SK-N-SH (cell line): ENCODE measurements around the gene PPP2R5B. TPM values are rescaled to one million over a fixed set of nuclear protein-coding genes. Genes with fewer than 3 reads are reported as not detected.

Experiments
- CTCF ChIA-PET: fragments of 300-600, 350-600 bp; formaldehyde crosslinking; extraction: SDS; loops from one replicate; lab custom pipeline; 2021; lab: Yijun Ruan, JAX
- POLR2A ChIA-PET: fragments of 350-600 bp; sonication (Branson Sonifier 250); formaldehyde crosslinking; extraction: SDS; loops from one replicate; lab custom pipeline; 2020; ENCODE audit warnings: antibody characterized with exemption, inconsistent platforms; lab: Yijun Ruan, JAX
- DNase-seq: peaks from one replicate; pipeline ENCODE4 v3.0.0; 2012
- H2AFZ ChIP-seq: fragments of 200-600 bp; sonication (generic); 2 replicates; pipeline ENCODE4 v1.8.1; 2016; ENCODE audit warnings: antibody characterized with exemption, mild to moderate bottlenecking, low read depth
- H3F3A ChIP-seq: fragments of 200-600 bp; sonication (generic); replicated peaks from 2 replicates; pipeline ENCODE3; 2016; ENCODE audit warnings: antibody characterized with exemption, mild to moderate bottlenecking; ENCODE audit not compliant: insufficient read depth
- H3K27ac ChIP-seq, 2 experiments: fragments of 200-500 bp in 1 of 2; fragments of 200-600 bp in 1 of 2; sonication (Bioruptor generic) in 1 of 2; sonication (generic), shearing (Covaris generic) in 1 of 2; 2 replicates each; pipeline versions ENCODE4 v1.5.1 to v1.6.1; 2014 to 2016; ENCODE audit warnings: low read depth in 2 of 2, inconsistent platforms in 1 of 2, low read length in 1 of 2, mild to moderate bottlenecking in 1 of 2, mixed read lengths in 1 of 2
- H3K27me3 ChIP-seq: fragments of 200-600 bp; sonication (generic), shearing (Covaris generic); 2 replicates; pipeline ENCODE4 v1.6.1; 2016; ENCODE audit warnings: mixed run types; ENCODE audit not compliant: insufficient read depth
- H3K36me3 ChIP-seq, 2 experiments: fragments of 200-500 bp in 1 of 2; fragments of 200-600 bp in 1 of 2; sonication (Bioruptor generic) in 1 of 2; sonication (generic) in 1 of 2; replicated peaks in 1 of 2; 2 replicates each; pipeline versions ENCODE3 to v1.5.1; 2014 to 2016; ENCODE audit warnings: low read length in 1 of 2, mild to moderate bottlenecking in 1 of 2; ENCODE audit not compliant: insufficient read depth in 2 of 2, control insufficient read depth in 1 of 2
- H3K4me1 ChIP-seq, 2 experiments: fragments of 200-500 bp in 1 of 2; fragments of 200-600 bp in 1 of 2; sonication (Bioruptor generic) in 1 of 2; sonication (generic), shearing (Covaris generic) in 1 of 2; 2 replicates each; pipeline versions ENCODE4 v1.5.1 to v1.6.1; 2014 to 2016; ENCODE audit warnings: low read depth in 1 of 2, low read length in 1 of 2, mixed run types in 1 of 2; ENCODE audit not compliant: insufficient read depth in 2 of 2, control insufficient read depth in 1 of 2
- H3K4me2 ChIP-seq: fragments of 200-600 bp; sonication (generic), shearing (Covaris generic); 2 replicates; pipeline ENCODE4 v1.6.1; 2017; ENCODE audit warnings: mixed run types
- H3K4me3 ChIP-seq, 2 experiments: fragments of 200-500 bp in 1 of 2; fragments of 200-600 bp in 1 of 2; sonication (Bioruptor generic) in 1 of 2; sonication (generic), shearing (Covaris generic) in 1 of 2; 2 replicates each; pipeline versions ENCODE4 v1.5.1 to v1.8.1; 2014 to 2016; ENCODE audit warnings: low read depth in 2 of 2, inconsistent platforms in 1 of 2, low read length in 1 of 2, mild to moderate bottlenecking in 1 of 2, mixed read lengths in 1 of 2, moderate library complexity in 1 of 2
- H3K79me2 ChIP-seq: fragments of 200-600 bp; sonication (generic); 2 replicates; pipeline ENCODE4 v1.8.1; 2017; ENCODE audit warnings: mild to moderate bottlenecking; ENCODE audit not compliant: insufficient read depth
- H3K9ac ChIP-seq: fragments of 200-600 bp; sonication (generic); 2 replicates; pipeline ENCODE4 v1.6.1; 2017; ENCODE audit warnings: mixed run types
- H3K9me2 ChIP-seq: fragments of 200-600 bp; sonication (generic); 2 replicates; pipeline ENCODE4 v1.6.1; 2017; ENCODE audit warnings: mixed run types
- H3K9me3 ChIP-seq: fragments of 200-600 bp; sonication (generic); 2 replicates; pipeline ENCODE4 v1.6.1; 2017; ENCODE audit warnings: mixed run types, mild to moderate bottlenecking, moderate library complexity
- H4K20me1 ChIP-seq: fragments of 200-600 bp; sonication (generic); 2 replicates; pipeline ENCODE4 v1.6.1; 2017; ENCODE audit warnings: mild to moderate bottlenecking, mixed run types; ENCODE audit not compliant: insufficient read depth
- EZH2phosphoT487 ChIP-seq: fragments of 200-600 bp; sonication (generic); IDR thresholded peaks from 2 replicates; pipeline ENCODE4 v1.6.1; 2017; ENCODE audit warnings: low read depth, mixed run types, mild to moderate bottlenecking, antibody characterized with exemption, moderate library complexity, borderline replicate concordance
- FOXJ3 ChIP-seq: sonication (generic); formaldehyde crosslinking; IDR thresholded peaks from 2 replicates; pipeline ENCODE4 v1.5.1; 2020; ENCODE audit warnings: mild to moderate bottlenecking, missing genetic modification reagents
- GATA2 ChIP-seq: sonication (generic); formaldehyde crosslinking; IDR thresholded peaks from 2 replicates; pipeline ENCODE4 v1.5.0; 2020; ENCODE audit warnings: mild to moderate bottlenecking, missing genetic modification reagents
- PBX3 ChIP-seq: IDR thresholded peaks from 2 replicates; pipeline ENCODE4; 2012
- POLR2AphosphoS5 ChIP-seq: IDR thresholded peaks from 2 replicates; pipeline ENCODE4 v1.6.1; 2012; ENCODE audit warnings: low read depth, low read length
- RAD21 ChIP-seq: IDR thresholded peaks from 2 replicates; pipeline ENCODE4 v1.6.1; 2012; ENCODE audit warnings: mild to moderate bottlenecking, low read length
- RCOR1 ChIP-seq: fragments of 150-350 bp; IDR thresholded peaks from 2 replicates; pipeline ENCODE4 v1.6.1; 2017; ENCODE audit warnings: antibody characterized with exemption, low read length
- SIN3A ChIP-seq: IDR thresholded peaks from 2 replicates; pipeline ENCODE4 v1.6.1; 2012; ENCODE audit warnings: low read depth, mild to moderate bottlenecking, low read length, moderate library complexity, borderline replicate concordance
- SMC3 ChIP-seq: IDR thresholded peaks from 2 replicates; pipeline ENCODE4 v1.6.1; 2012; ENCODE audit warnings: low read depth, low read length, improper control_type of control experiment
- TAF1 ChIP-seq: IDR thresholded peaks from 2 replicates; pipeline ENCODE4 v1.6.1; 2012; ENCODE audit warnings: low read depth, mild to moderate bottlenecking, low read length, moderate library complexity, borderline replicate concordance
- USF1 ChIP-seq: IDR thresholded peaks from 2 replicates; pipeline ENCODE4 v1.4.0; 2012; ENCODE audit warnings: low read depth, borderline replicate concordance
- ZBTB33 ChIP-seq: IDR thresholded peaks from 2 replicates; pipeline ENCODE4 v1.4.0; 2012; ENCODE audit warnings: low read depth, borderline replicate concordance
- WGBS: methylation state at CpG from one replicate; pipeline ENCODE4 v1.1.6; 2017; ENCODE audit warnings: low lambda C conversion rate; 5-methylcytosine and 5-hydroxymethylcytosine counted together
- polyA plus RNA-seq, 3 experiments: library from polyadenylated mRNA; depleted of rRNA; stranded (reverse); fragments of >200 nt; gene quantifications; 2 replicates each; pipeline ENCODE4 v1.2.3, GENCODE V29; 2012
- TF ChIP-seq, protein P1 (sequence below): IDR thresholded peaks from 2 replicates; pipeline ENCODE4 v1.6.1; 2012; ENCODE audit warnings: mild to moderate bottlenecking, low read depth, low read length, moderate library complexity
- TF ChIP-seq, protein P2 (sequence below): fragments of 200-600 bp; sonication (generic); IDR thresholded peaks from 2 replicates; pipeline ENCODE4 v1.6.1; 2017; ENCODE audit warnings: antibody characterized with exemption, mild to moderate bottlenecking, moderate library complexity

Gene PPP2R5B
- polyA plus RNA-seq, 1 of the 3 experiments (the other 2 are of a cell fraction), result 15.1 TPM

GRCh38 chr11:64933935-64934681 is 9.6 kb downstream of the PPP2R5B start:
- Histone ChIP-seq H2AFZ (no peak overlapping the region), H3K9me2 (no peaks in the 10 kb centered on the region), H3K27ac (no peak overlapping the region), H4K20me1 (no peaks in the 10 kb centered on the region), H3K4me2 (no peak overlapping the region), H3K9me3 (no peaks in the 10 kb centered on the region), H3K79me2 (no peaks in the 10 kb centered on the region), H3K9ac (no peak overlapping the region), H3F3A (no peaks in the 10 kb centered on the region), H3K4me3 (no peak overlapping the region), H3K27me3 (no peaks in the 10 kb centered on the region), H3K4me1 (peaks cover 0 to 6% of the 10 kb centered on the region in 2 experiments; a peak in 1 of 4 replicates), H3K36me3 (peaks cover 11 to 33% of the 10 kb centered on the region in 2 experiments)
- TF ChIP-seq GATA2 (no peak), SMC3 (no peak), RCOR1 (no peak), TAF1 (no peak), USF1 (no peak), RAD21 (no peak), POLR2AphosphoS5 (no peak), EZH2phosphoT487 (no peak), FOXJ3 (CRISPR knock-in tag) (no peak), ZBTB33 (no peak), SIN3A (no peak), PBX3 (no peak)
- TF ChIP-seq, protein P1, sequence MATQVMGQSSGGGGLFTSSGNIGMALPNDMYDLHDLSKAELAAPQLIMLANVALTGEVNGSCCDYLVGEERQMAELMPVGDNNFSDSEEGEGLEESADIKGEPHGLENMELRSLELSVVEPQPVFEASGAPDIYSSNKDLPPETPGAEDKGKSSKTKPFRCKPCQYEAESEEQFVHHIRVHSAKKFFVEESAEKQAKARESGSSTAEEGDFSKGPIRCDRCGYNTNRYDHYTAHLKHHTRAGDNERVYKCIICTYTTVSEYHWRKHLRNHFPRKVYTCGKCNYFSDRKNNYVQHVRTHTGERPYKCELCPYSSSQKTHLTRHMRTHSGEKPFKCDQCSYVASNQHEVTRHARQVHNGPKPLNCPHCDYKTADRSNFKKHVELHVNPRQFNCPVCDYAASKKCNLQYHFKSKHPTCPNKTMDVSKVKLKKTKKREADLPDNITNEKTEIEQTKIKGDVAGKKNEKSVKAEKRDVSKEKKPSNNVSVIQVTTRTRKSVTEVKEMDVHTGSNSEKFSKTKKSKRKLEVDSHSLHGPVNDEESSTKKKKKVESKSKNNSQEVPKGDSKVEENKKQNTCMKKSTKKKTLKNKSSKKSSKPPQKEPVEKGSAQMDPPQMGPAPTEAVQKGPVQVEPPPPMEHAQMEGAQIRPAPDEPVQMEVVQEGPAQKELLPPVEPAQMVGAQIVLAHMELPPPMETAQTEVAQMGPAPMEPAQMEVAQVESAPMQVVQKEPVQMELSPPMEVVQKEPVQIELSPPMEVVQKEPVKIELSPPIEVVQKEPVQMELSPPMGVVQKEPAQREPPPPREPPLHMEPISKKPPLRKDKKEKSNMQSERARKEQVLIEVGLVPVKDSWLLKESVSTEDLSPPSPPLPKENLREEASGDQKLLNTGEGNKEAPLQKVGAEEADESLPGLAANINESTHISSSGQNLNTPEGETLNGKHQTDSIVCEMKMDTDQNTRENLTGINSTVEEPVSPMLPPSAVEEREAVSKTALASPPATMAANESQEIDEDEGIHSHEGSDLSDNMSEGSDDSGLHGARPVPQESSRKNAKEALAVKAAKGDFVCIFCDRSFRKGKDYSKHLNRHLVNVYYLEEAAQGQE, result no peak
- TF ChIP-seq, protein P2, sequence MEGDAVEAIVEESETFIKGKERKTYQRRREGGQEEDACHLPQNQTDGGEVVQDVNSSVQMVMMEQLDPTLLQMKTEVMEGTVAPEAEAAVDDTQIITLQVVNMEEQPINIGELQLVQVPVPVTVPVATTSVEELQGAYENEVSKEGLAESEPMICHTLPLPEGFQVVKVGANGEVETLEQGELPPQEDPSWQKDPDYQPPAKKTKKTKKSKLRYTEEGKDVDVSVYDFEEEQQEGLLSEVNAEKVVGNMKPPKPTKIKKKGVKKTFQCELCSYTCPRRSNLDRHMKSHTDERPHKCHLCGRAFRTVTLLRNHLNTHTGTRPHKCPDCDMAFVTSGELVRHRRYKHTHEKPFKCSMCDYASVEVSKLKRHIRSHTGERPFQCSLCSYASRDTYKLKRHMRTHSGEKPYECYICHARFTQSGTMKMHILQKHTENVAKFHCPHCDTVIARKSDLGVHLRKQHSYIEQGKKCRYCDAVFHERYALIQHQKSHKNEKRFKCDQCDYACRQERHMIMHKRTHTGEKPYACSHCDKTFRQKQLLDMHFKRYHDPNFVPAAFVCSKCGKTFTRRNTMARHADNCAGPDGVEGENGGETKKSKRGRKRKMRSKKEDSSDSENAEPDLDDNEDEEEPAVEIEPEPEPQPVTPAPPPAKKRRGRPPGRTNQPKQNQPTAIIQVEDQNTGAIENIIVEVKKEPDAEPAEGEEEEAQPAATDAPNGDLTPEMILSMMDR, result no peak
- ChIA-PET CTCF (interaction anchor here (1.3 kb wide), 1 partner anchor 10 kb away, joined by 3 read pairs; no protein-coding TSS in a partner anchor), POLR2A (no interaction called here)
- no peak for DNase-seq
- 86% methylated on average over 8 of the region's 10 CpGs for WGBS
